A549 (cell line): ENCODE data around the gene GZF1.

Experiments used
- BHLHE40 ChIP-seq: IDR thresholded peaks from 2 replicates; pipeline ENCODE4 v1.6.1; 2012; ENCODE audit warnings: low read depth, low read length, inconsistent platforms
- EP300 ChIP-seq, 2 experiments: fragments of >200 bp; sonication (Bioruptor Twin); formaldehyde crosslinking; IDR thresholded peaks; 2 replicates in 1 of 2; 3 replicates in 1 of 2; pipeline ENCODE4 v1.6.1; 2016 to 2017
- GATA3 ChIP-seq: IDR thresholded peaks from 2 replicates; pipeline ENCODE4 v1.6.1; 2012; ENCODE audit warnings: borderline replicate concordance
- MAFK ChIP-seq: fragments of 450-650 bp; IDR thresholded peaks from 2 replicates; pipeline ENCODE4 v1.6.1; 2014; ENCODE audit not compliant: partially characterized antibody
- PHF8 ChIP-seq: fragments of 200-600 bp; sonication (generic); IDR thresholded peaks from 2 replicates; pipeline ENCODE4 v1.6.1; 2016; ENCODE audit warnings: low read depth, mild to moderate bottlenecking, antibody characterized with exemption, moderate library complexity, borderline replicate concordance
- POLR2A ChIP-seq: IDR thresholded peaks from 2 replicates; pipeline ENCODE4 v1.6.1; 2012; ENCODE audit warnings: mild to moderate bottlenecking, low read length
- RAD21 ChIP-seq, 2 experiments: fragments of >200 bp in 1 of 2; sonication (Bioruptor Twin) in 1 of 2; formaldehyde crosslinking in 1 of 2; IDR thresholded peaks in 1 of 2; conservative IDR thresholded peaks in 1 of 2; 2 replicates in 1 of 2; 3 replicates in 1 of 2; pipeline ENCODE4 v1.6.1; 2012 to 2018; ENCODE audit warnings: inconsistent platforms in 1 of 2
- RCOR1 ChIP-seq: fragments of 150-350 bp; IDR thresholded peaks from 2 replicates; pipeline ENCODE4 v1.6.1; 2014; ENCODE audit warnings: antibody characterized with exemption, low read length, low read depth
- ZFP36 ChIP-seq: fragments of 450-650 bp; IDR thresholded peaks from 2 replicates; pipeline ENCODE4 v1.6.1; 2014; ENCODE audit warnings: borderline replicate concordance; ENCODE audit not compliant: partially characterized antibody
- TF ChIP-seq, protein P1 (sequence below): fragments of >200 bp; sonication (Bioruptor Twin); formaldehyde crosslinking; IDR thresholded peaks from 3 replicates; pipeline ENCODE4 v1.5.1; 2016
- TF ChIP-seq, protein P2 (sequence below): fragments of 450-650 bp; IDR thresholded peaks from 2 replicates; pipeline ENCODE4 v1.6.1; 2014; ENCODE audit warnings: antibody characterized with exemption
- TF ChIP-seq, protein P3 (sequence below): fragments of 200-600 bp; sonication (generic); IDR thresholded peaks from 2 replicates; pipeline ENCODE4 v1.6.1; 2016; ENCODE audit warnings: antibody characterized with exemption, mild to moderate bottlenecking, moderate library complexity
- TF ChIP-seq, protein P4 (sequence below): IDR thresholded peaks from 2 replicates; pipeline ENCODE4 v1.6.1; 2012

DNA sequence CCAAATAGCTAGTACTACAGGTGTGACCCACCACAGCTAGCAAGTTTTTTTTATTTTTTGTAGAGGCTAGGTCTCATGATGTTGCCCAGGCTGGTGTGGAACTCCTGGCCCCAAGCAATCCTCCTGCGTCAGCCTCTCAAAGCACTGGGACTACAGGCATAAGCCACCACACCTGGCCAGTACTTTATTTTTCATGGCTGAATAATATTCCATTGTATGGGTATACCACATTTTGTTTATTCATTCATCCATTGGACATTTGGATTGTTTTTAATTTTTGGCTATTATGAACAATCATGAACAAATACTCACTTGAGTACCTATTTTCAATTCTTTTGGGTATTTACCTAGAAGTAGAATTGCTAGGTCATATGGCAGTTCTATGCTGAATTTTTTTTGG, 18.4 kb upstream of the GZF1 start:
- TF ChIP-seq RCOR1 (no peak), RAD21 (conservative IDR thresholded peaks at IDR 0.05 in 1 of 2, IDR thresholded peaks at IDR 0.05 in 1 of 2) (no peak), EP300 (IDR thresholded peaks at IDR 0.05) (no peak), MAFK (no peak), POLR2A (no peak), ZFP36 (no peak), BHLHE40 (no peak), PHF8 (no peak), GATA3 (no peak)
- TF ChIP-seq, protein P1, sequence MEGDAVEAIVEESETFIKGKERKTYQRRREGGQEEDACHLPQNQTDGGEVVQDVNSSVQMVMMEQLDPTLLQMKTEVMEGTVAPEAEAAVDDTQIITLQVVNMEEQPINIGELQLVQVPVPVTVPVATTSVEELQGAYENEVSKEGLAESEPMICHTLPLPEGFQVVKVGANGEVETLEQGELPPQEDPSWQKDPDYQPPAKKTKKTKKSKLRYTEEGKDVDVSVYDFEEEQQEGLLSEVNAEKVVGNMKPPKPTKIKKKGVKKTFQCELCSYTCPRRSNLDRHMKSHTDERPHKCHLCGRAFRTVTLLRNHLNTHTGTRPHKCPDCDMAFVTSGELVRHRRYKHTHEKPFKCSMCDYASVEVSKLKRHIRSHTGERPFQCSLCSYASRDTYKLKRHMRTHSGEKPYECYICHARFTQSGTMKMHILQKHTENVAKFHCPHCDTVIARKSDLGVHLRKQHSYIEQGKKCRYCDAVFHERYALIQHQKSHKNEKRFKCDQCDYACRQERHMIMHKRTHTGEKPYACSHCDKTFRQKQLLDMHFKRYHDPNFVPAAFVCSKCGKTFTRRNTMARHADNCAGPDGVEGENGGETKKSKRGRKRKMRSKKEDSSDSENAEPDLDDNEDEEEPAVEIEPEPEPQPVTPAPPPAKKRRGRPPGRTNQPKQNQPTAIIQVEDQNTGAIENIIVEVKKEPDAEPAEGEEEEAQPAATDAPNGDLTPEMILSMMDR: no peak
- TF ChIP-seq, protein P2, sequence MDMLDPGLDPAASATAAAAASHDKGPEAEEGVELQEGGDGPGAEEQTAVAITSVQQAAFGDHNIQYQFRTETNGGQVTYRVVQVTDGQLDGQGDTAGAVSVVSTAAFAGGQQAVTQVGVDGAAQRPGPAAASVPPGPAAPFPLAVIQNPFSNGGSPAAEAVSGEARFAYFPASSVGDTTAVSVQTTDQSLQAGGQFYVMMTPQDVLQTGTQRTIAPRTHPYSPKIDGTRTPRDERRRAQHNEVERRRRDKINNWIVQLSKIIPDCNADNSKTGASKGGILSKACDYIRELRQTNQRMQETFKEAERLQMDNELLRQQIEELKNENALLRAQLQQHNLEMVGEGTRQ: no peak
- TF ChIP-seq, protein P3, sequence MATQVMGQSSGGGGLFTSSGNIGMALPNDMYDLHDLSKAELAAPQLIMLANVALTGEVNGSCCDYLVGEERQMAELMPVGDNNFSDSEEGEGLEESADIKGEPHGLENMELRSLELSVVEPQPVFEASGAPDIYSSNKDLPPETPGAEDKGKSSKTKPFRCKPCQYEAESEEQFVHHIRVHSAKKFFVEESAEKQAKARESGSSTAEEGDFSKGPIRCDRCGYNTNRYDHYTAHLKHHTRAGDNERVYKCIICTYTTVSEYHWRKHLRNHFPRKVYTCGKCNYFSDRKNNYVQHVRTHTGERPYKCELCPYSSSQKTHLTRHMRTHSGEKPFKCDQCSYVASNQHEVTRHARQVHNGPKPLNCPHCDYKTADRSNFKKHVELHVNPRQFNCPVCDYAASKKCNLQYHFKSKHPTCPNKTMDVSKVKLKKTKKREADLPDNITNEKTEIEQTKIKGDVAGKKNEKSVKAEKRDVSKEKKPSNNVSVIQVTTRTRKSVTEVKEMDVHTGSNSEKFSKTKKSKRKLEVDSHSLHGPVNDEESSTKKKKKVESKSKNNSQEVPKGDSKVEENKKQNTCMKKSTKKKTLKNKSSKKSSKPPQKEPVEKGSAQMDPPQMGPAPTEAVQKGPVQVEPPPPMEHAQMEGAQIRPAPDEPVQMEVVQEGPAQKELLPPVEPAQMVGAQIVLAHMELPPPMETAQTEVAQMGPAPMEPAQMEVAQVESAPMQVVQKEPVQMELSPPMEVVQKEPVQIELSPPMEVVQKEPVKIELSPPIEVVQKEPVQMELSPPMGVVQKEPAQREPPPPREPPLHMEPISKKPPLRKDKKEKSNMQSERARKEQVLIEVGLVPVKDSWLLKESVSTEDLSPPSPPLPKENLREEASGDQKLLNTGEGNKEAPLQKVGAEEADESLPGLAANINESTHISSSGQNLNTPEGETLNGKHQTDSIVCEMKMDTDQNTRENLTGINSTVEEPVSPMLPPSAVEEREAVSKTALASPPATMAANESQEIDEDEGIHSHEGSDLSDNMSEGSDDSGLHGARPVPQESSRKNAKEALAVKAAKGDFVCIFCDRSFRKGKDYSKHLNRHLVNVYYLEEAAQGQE: no peak
- TF ChIP-seq, protein P4, sequence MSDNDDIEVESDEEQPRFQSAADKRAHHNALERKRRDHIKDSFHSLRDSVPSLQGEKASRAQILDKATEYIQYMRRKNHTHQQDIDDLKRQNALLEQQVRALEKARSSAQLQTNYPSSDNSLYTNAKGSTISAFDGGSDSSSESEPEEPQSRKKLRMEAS: no peak
